ENCODE data around the gene TTC33. TPM values are rescaled to one million over a fixed set of nuclear protein-coding genes. Genes with fewer than 3 reads are reported as not detected.

Gene TTC33
- polyA plus RNA-seq, 1 of the 3 experiments (the other 2 are of a cell fraction), result 2.2 TPM

GRCh38 chr5:40735609-40736008, 20.2 kb downstream of the TTC33 start (continued):
- TF ChIP-seq PBX3 (IDR thresholded peaks at IDR 0.05) (no peak), FOXJ3 (CRISPR knock-in tag; IDR thresholded peaks at IDR 0.05) (no peak), MXI1 (IDR thresholded peaks at IDR 0.05; ENCODE audit: low read depth, low read length) (no peak), FOXM1 (IDR thresholded peaks at IDR 0.05; ENCODE audit: low read depth) (no peak), ELF1 (IDR thresholded peaks at IDR 0.05) (no peak)

GRCh38 chr5:40734986-40735385, 20.8 kb downstream of the TTC33 start:
- Histone ChIP-seq H3K36me3 (replicated peaks in 1 of 2; ENCODE audit: control insufficient read depth in 1 of 2, insufficient read depth in 2 of 2, low read length in 1 of 2) (peaks cover 3 to 24% of the 10 kb centered on the region in 2 experiments), H3K4me3 (ENCODE audit: low read depth in 2 of 2, low read length in 1 of 2) (0 out of 4 replicates have a peak overlapping the region, but pooled peaks of 1 of the 2 experiments have one; percentile 11), H4K20me1 (ENCODE audit: insufficient read depth) (no peaks in the 10 kb centered on the region), H3K27ac (ENCODE audit: low read depth in 2 of 2, low read length in 1 of 2) (peak overlapping the region in 1 of 2 experiments; percentile 30; a peak in 2 of 4 replicates), H3K9me2 (no peaks in the 10 kb centered on the region), H3K9me3 (peaks cover 6% of the 10 kb centered on the region; the same call in 1 of the 2 replicates), H3F3A (replicated peaks; ENCODE audit: insufficient read depth) (peaks cover 20% of the 10 kb centered on the region), H3K9ac (no peak overlapping the region), H3K4me2 (peak overlapping the region; percentile 18; the same call in 1 of the 2 replicates), H3K27me3 (ENCODE audit: insufficient read depth) (no peaks in the 10 kb centered on the region), H3K4me1 (ENCODE audit: control insufficient read depth in 1 of 2, insufficient read depth in 2 of 2, low read depth in 1 of 2, low read length in 1 of 2) (peaks cover 0 to 20% of the 10 kb centered on the region in 2 experiments; a peak in 1 of 4 replicates), H3K79me2 (ENCODE audit: insufficient read depth) (no peaks in the 10 kb centered on the region; the same call in 1 of the 2 replicates), H2AFZ (ENCODE audit: low read depth) (no peak overlapping the region)
- WGBS (ENCODE audit: low lambda C conversion rate), result 79% methylated on average over 2 of the region's 2 CpGs
- POLR2A ChIA-PET, result no interaction called here
- peak; percentile 50 for TF ChIP-seq FOSL2 (IDR thresholded peaks at IDR 0.05; ENCODE audit: borderline replicate concordance, low read depth)
- peak; percentile 28; the same call in 1 of the 2 replicates for TF ChIP-seq PBX3 (IDR thresholded peaks at IDR 0.05)
- TF ChIP-seq NRF1 (IDR thresholded peaks at IDR 0.05; ENCODE audit: low read depth, low read length), result no peak
- TF ChIP-seq EZH2phosphoT487 (IDR thresholded peaks at IDR 0.05; ENCODE audit: borderline replicate concordance, low read depth), result no peak
- TF ChIP-seq TAF1 (IDR thresholded peaks at IDR 0.05; ENCODE audit: borderline replicate concordance, low read depth, low read length), result no peak
- TF ChIP-seq JUND (IDR thresholded peaks at IDR 0.05), result peak; percentile 56; the same call in 1 of the 2 replicates
- 0 out of 2 replicates have a peak, but pooled peaks have one; percentile 14 for TF ChIP-seq TEAD4 (IDR thresholded peaks at IDR 0.05; ENCODE audit: borderline replicate concordance, insufficient read depth)
- TF ChIP-seq TCF12 (IDR thresholded peaks at IDR 0.05), result peak; percentile 61
- no peak for DNase-seq
- CTCF ChIA-PET, result interaction anchor here (0.5 to 2.7 kb wide), 5 partner anchors 8 to 1359 kb away, joined by 3 to 7 read pairs (median 5); partner anchors contain the start of gene TTC33

GRCh38 chr5:40733879-40734563, 21.7 kb downstream of the TTC33 start:
- Histone ChIP-seq H3F3A (replicated peaks; ENCODE audit: insufficient read depth) (peaks cover 20% of the 10 kb centered on the region), H3K9me3 (no peaks in the 10 kb centered on the region; the same call in 1 of the 2 replicates), H3K27me3 (ENCODE audit: insufficient read depth) (no peaks in the 10 kb centered on the region), H3K9ac (no peak overlapping the region), H3K9me2 (no peaks in the 10 kb centered on the region), H3K4me2 (no peak overlapping the region), H2AFZ (ENCODE audit: low read depth) (no peak overlapping the region), H3K27ac (ENCODE audit: low read depth in 2 of 2, low read length in 1 of 2) (no peak overlapping the region), H3K4me1 (ENCODE audit: control insufficient read depth in 1 of 2, insufficient read depth in 2 of 2, low read depth in 1 of 2, low read length in 1 of 2) (peaks cover 0 to 20% of the 10 kb centered on the region in 2 experiments; a peak in 1 of 4 replicates), H3K4me3 (ENCODE audit: low read depth in 2 of 2, low read length in 1 of 2) (no peak overlapping the region), H3K36me3 (replicated peaks in 1 of 2; ENCODE audit: control insufficient read depth in 1 of 2, insufficient read depth in 2 of 2, low read length in 1 of 2) (peaks cover 0 to 15% of the 10 kb centered on the region in 2 experiments), H3K79me2 (ENCODE audit: insufficient read depth) (no peaks in the 10 kb centered on the region; the same call in 1 of the 2 replicates), H4K20me1 (ENCODE audit: insufficient read depth) (no peaks in the 10 kb centered on the region)
- no peak for TF ChIP-seq POLR2AphosphoS5 (IDR thresholded peaks at IDR 0.05; ENCODE audit: low read depth, low read length)
- no peak for DNase-seq
- 72% methylated on average over 3 of the region's 3 CpGs for WGBS (ENCODE audit: low lambda C conversion rate)
- ChIA-PET CTCF (interaction anchor here (1.0 to 2.7 kb wide), 4 partner anchors 8 to 145 kb away, joined by 3 to 7 read pairs (median 4); partner anchors contain the start of gene TTC33), POLR2A (no interaction called here)

Data from SK-N-SH (cell line).